ENCODE data around the gene IMP4. TPM values are rescaled to one million over a fixed set of nuclear protein-coding genes. Genes with fewer than 3 reads are reported as not detected.

Gene IMP4
- total and polyA plus RNA-seq, 2 donors (not counting 3 experiments of a cell fraction or from before 2014, with no cell fraction given) = 74.0 to 149 TPM

DNA sequence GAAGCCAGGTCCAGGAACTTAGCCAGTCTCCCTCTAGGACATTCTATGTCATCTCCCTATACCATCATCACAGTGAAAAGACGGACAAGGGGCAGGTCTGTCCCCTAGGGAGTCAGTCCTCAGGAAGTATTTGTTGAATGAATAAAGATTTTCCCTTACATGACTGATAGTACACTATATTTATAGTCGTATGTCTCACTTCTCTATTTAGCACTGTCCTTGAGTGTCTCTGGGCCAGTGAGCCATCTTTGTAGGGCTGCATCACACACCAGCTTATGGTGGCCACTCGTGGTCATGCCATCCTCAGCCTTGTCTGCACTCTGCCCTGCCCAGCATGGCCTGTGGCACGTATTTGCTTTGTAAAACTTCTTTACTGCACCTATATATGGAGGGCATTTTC lies 38.9 kb downstream of the IMP4 start:
- H3K9ac ChIP-seq (replicated peaks; ENCODE audit: extremely low read depth, insufficient read depth, low read length) = no peak overlapping the region
- no peak overlapping the region for H2AFZ ChIP-seq (ENCODE audit: low read depth, low read length)
- no peaks in the 10 kb centered on the region for H3K4me1 ChIP-seq (ENCODE audit: control insufficient read depth, extremely low read depth, insufficient read depth, low read length)
- FAIRE-seq (no peak), DNase-seq (ENCODE audit: low read depth, low spot score) (no peak)
- no peak overlapping the region for H3K4me3 ChIP-seq (replicated peaks in 1 of 3; ENCODE audit: insufficient read depth in 1 of 3, low read depth in 1 of 3, low read length in 3 of 3)
- dilution Hi-C loops (cut with MboI; ENCODE audit: extremely low pct_ligation_motif_present, low sequenced_read_pairs) = no loop called here
- no peak overlapping the region for H3K4me2 ChIP-seq (ENCODE audit: insufficient read depth, low read length)
- H3K27me3 ChIP-seq (ENCODE audit: control insufficient read depth in 2 of 2, insufficient read depth in 2 of 2, low read length in 2 of 2) = no peaks in the 10 kb centered on the region
- ChIA-PET CTCF (no interaction called here), POLR2A (no interaction called here)
- TF ChIP-seq MYC (IDR thresholded peaks at IDR 0.05; ENCODE audit: low read depth, low read length) (no peak), FOS (IDR thresholded peaks at IDR 0.05; ENCODE audit: borderline replicate concordance, insufficient read depth, low read length) (no peak), GATA2 (IDR thresholded peaks at IDR 0.05; ENCODE audit: insufficient read depth, insufficient read length, low read depth, low read length) (no peak)
- TF ChIP-seq, protein P1, sequence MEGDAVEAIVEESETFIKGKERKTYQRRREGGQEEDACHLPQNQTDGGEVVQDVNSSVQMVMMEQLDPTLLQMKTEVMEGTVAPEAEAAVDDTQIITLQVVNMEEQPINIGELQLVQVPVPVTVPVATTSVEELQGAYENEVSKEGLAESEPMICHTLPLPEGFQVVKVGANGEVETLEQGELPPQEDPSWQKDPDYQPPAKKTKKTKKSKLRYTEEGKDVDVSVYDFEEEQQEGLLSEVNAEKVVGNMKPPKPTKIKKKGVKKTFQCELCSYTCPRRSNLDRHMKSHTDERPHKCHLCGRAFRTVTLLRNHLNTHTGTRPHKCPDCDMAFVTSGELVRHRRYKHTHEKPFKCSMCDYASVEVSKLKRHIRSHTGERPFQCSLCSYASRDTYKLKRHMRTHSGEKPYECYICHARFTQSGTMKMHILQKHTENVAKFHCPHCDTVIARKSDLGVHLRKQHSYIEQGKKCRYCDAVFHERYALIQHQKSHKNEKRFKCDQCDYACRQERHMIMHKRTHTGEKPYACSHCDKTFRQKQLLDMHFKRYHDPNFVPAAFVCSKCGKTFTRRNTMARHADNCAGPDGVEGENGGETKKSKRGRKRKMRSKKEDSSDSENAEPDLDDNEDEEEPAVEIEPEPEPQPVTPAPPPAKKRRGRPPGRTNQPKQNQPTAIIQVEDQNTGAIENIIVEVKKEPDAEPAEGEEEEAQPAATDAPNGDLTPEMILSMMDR (IDR thresholded peaks at IDR 0.05; ENCODE audit: extremely low read depth in 1 of 2, insufficient read depth in 1 of 2, low read depth in 1 of 2, low read length in 2 of 2) = no peak
- no peaks in the 10 kb centered on the region for H3K79me2 ChIP-seq (ENCODE audit: control insufficient read depth, insufficient read depth, low read length)
- H4K20me1 ChIP-seq (replicated peaks; ENCODE audit: control insufficient read depth, extremely low read depth, insufficient read depth, low read length) = no peaks in the 10 kb centered on the region
- no peaks in the 10 kb centered on the region for H3K9me1 ChIP-seq (replicated peaks; ENCODE audit: control insufficient read depth, extremely low read depth, insufficient read depth, low read length)
- intact Hi-C loops (cut with micrococcal nuclease) = no loop called here
- no peak overlapping the region for H3K27ac ChIP-seq (ENCODE audit: insufficient read depth, low read depth, low read length)
- BruUV-seq (replicated peaks) = no TSS peak
- no peaks in the 10 kb centered on the region for H3K9me3 ChIP-seq (replicated peaks; ENCODE audit: control insufficient read depth, insufficient read depth, low read length)
- no peaks in the 10 kb centered on the region for H3K36me3 ChIP-seq (ENCODE audit: control insufficient read depth in 2 of 2, extremely low read depth in 1 of 2, insufficient read depth in 2 of 2, low read length in 2 of 2)

DNA sequence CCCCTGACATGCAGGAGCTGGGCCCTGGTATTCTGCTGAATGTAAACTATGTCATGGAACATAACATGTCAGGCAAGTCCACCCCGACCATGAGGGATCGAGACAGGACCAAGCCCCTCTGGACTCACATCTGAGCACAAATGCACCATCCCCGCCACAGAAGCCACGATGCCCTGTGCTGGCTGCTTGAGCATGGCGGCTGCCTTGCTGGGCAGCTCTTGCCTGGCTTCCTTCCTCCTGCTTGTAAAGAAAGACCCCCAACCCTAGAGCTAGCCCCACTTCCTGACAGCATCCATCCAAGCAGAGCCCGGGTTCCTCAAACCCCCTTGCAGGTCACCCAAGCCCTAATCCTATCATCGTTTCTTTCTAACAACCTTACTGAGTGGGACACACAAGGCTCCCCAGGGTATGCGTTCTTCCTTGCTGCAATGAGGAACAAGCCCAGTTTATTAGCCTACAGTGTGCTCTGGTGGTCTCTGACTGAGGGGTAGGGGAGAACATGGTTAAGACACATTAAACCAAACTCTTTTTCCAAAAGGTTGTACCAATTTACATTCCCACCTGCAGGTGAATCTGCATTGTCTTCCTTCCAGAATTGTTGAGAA lies 39.7 kb downstream of the IMP4 start:
- Histone ChIP-seq H3K9ac (replicated peaks; ENCODE audit: extremely low read depth, insufficient read depth, low read length) (no peak overlapping the region), H4K20me1 (replicated peaks; ENCODE audit: control insufficient read depth, extremely low read depth, insufficient read depth, low read length) (no peaks in the 10 kb centered on the region), H3K4me3 (replicated peaks in 1 of 3; ENCODE audit: insufficient read depth in 1 of 3, low read depth in 1 of 3, low read length in 3 of 3) (no peak overlapping the region), H3K9me1 (replicated peaks; ENCODE audit: control insufficient read depth, extremely low read depth, insufficient read depth, low read length) (no peaks in the 10 kb centered on the region), H3K36me3 (ENCODE audit: control insufficient read depth in 2 of 2, extremely low read depth in 1 of 2, insufficient read depth in 2 of 2, low read length in 2 of 2) (no peaks in the 10 kb centered on the region), H3K79me2 (ENCODE audit: control insufficient read depth, insufficient read depth, low read length) (no peaks in the 10 kb centered on the region), H3K27me3 (ENCODE audit: control insufficient read depth in 2 of 2, insufficient read depth in 2 of 2, low read length in 2 of 2) (no peaks in the 10 kb centered on the region), H3K27ac (ENCODE audit: insufficient read depth, low read depth, low read length) (no peak overlapping the region), H3K4me1 (ENCODE audit: control insufficient read depth, extremely low read depth, insufficient read depth, low read length) (no peaks in the 10 kb centered on the region), H2AFZ (ENCODE audit: low read depth, low read length) (no peak overlapping the region), H3K9me3 (replicated peaks; ENCODE audit: control insufficient read depth, insufficient read depth, low read length) (no peaks in the 10 kb centered on the region), H3K4me2 (ENCODE audit: insufficient read depth, low read length) (no peak overlapping the region)
- CTCF ChIA-PET = no interaction called here
- dilution Hi-C loops (cut with MboI; ENCODE audit: extremely low pct_ligation_motif_present, low sequenced_read_pairs) (no loop called here), intact Hi-C loops (cut with micrococcal nuclease) (no loop called here)
- DNase-seq (ENCODE audit: low read depth, low spot score) (no peak), FAIRE-seq (no peak)
- POLR2A ChIA-PET = no interaction called here
- TF ChIP-seq FOS (IDR thresholded peaks at IDR 0.05; ENCODE audit: borderline replicate concordance, insufficient read depth, low read length) = no peak
- TF ChIP-seq GATA2 (IDR thresholded peaks at IDR 0.05; ENCODE audit: insufficient read depth, insufficient read length, low read depth, low read length) = no peak
- TF ChIP-seq EZH2 (IDR thresholded peaks at IDR 0.05; ENCODE audit: borderline replicate concordance, low read depth, low read length, severe bottlenecking) = no peak
- TF ChIP-seq, protein P1 (IDR thresholded peaks at IDR 0.05; ENCODE audit: extremely low read depth in 1 of 2, insufficient read depth in 1 of 2, low read depth in 1 of 2, low read length in 2 of 2) = no peak
- no peak for TF ChIP-seq MYC (IDR thresholded peaks at IDR 0.05; ENCODE audit: low read depth, low read length)
- no peak for TF ChIP-seq JUN (IDR thresholded peaks at IDR 0.05; ENCODE audit: borderline replicate concordance, insufficient read depth, insufficient read length, low read depth)
- BruUV-seq (replicated peaks) = no TSS peak

Data from endothelial cell of umbilical vein (primary cell).